ENCODE data around the gene SNX3.
"Not testable (repeated sequence)": the region's sequence is repeated elsewhere in the genome, so short reads cannot be mapped to it uniquely, and the experiment has no call there.

SNX3 gene

DNA sequence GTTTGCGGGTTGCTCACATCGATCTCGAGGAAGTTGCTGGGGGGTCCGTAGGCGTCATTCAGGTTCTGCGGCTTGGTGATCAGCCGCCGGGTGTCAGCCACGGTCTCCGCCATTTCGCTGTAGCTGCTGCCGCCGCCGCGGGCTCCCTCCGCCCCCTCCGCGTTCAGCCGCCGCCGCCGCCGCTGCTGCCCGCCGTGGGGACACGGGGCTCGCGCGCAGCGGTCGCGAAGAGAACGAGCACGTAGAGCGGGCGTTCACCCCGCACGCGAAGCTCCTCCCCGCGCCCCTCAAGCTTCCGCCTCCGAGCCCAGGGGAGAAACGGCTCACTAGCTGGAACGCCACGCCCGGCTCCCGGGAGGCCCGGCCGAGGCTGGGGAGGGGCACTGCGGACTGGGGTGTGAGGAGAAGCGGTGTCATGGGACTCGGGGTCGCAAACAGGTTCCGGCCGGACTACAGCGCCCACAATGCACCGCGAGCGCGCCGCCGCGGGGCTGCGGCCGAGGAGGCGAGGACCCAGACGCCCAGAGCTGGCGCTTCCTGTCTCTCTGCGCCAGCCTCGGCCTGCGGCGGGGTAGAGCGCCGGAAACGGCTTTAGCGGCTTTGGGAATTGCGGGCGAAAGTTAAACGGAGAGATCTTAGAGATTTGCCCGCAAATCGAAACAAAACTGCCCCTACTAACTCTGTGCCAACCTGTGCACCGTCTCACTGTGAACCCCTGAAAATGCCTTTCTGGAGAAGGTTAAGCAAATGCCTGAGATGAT is at the start of gene SNX3:
SNX3 (minus strand) TSS at position 232 of the 761 bp plus-strand sequence; CDS start at position 113, 119 bp downstream.
- peak; percentile 98 for DNase-seq

DNA sequence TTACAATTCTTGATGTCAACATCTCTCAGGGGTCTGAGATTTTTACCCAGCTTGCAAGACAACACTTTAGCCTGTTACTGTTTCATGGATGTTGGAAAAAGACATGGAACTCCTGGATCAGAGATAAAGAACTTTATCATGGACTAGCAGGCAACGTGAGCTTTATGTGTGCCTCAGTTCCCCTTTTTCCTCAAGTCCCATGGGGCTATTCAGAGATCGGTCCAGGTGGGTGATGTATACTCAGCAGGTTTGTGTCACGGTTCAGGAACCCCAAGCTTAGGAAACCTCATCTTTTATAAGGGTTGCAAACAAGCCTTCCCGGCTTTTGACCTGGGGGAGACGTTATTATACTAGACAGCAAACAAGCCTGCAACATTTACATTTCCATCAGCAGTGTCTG is 49.0 kb upstream of the SNX3 start:
- no peak for DNase-seq

DNA sequence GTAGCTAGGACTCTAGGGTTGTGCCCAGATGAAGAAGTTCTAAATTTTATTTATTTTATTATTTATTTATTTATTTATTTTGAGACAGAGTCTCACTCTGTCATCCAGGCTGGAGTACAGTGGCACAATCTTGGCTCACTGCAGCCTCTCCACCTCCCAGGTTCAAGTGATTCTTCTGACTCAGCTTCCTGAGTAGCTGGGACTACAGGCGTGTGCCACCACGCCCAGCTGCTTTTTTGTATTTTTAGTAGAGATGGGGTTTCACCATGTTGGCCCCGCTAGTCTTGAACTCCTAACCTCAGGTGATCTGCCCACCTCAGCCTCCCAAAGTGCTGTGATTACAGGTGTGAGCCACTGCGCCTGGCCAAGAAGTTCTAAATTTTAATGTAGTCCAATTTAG is 47.8 kb upstream of the SNX3 start:
- DNase-seq: not testable (repeated sequence)

DNA sequence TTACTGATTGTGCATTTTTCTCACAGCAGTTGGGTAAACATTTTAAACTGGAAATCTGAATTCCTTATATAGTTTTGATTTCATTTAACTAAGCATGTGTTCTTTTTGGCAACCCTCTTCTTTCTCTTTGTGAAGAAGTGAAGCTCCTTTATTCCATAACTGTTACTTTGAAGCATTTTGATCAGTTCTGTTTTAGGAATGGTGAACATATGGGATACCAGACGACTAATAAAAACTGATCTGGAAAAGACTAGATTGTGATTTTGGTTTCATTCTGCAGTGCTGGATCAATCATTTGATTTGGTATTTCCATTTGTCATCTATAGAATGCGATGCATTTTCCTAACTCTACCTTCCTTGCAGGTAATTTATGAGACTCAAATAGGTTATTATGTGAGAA is 43.8 kb upstream of the SNX3 start:
- DNase-seq: no peak

DNA sequence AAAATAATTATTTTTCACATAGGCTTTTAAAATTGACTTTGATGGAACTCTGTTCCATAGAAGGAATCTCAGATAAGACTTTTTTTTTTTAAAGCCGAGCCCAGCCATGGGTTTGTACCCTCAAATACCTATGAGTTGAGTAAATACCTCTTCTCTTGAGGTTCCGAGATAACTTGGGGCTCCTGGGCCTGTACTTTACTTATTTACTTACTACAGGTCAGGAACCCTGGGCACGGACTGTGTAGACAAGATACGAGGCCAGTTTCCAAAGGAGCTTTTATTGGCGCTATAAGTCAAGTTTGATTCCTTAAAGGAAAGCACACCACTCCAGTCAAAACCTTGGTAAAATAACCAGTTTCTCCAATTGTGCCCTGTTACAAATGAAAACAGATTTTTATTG is 41.5 kb upstream of the SNX3 start:
- no peak for DNase-seq

DNA sequence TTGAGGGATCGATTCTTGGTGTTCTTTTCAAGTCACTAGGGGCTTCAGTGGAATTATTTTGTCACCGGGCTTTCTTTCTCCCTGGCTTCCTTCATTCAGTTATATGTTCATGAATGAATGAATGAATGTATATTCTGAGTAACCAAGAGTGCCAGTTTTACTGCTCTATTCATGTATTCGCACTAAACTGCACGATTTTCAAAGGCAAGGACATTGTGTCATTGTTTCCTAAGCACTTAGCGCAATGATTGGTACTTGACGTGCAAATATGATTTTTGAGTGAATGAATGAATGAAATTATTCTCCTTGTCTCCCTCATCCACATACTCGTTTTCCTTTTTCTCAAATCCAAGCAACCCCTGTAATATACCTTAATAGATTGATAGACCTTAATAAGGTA is 34.8 kb upstream of the SNX3 start:
- DNase-seq: no peak

DNA sequence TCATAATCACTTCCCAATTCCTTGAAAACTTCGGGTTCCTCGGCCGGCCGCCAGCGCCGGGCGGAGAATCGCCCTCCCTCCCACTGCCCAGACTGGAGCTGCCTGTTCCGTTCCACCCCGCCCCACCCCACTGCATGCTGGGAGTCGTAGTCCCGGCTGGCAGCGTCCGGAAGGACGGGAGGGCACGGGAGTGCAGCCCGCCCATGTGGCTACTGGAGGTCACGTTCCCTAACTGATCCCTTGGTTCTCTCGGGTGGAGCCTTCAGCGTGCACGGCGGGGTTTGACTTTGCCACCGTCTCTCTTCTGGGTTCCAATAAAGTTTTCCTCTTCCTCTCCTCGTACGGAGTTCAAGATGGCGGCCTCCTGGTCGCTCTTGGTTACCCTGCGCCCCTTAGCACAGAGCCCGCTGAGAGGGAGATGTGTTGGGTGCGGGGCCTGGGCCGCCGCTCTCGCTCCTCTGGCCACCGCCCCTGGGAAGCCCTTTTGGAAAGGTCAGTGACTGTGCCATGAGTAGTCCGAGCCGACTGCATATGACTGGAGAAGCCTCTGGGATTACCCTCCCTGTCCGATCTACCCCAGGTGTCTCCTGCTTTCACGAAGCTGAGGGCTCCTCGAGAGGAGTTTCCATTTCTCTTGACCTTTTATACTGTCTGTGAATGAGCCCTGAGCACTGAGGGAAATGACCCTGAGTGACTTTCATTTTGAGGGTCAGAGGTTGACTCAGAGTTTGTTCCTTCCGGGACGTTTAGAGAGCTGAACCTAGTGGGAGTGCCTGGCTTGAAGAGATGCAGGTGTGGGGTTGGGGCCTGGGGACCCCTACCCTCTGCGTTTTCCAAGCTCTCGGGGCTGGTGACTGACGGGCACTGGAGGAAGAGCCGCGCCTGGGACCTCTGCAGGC is 34.1 kb upstream of the SNX3 start, which contains the start of gene AFG1L:
AFG1L (plus strand) TSS at position 328 of the 899 bp plus-strand sequence; CDS start at position 354, 26 bp downstream.
- peak; percentile 96 for DNase-seq

DNA sequence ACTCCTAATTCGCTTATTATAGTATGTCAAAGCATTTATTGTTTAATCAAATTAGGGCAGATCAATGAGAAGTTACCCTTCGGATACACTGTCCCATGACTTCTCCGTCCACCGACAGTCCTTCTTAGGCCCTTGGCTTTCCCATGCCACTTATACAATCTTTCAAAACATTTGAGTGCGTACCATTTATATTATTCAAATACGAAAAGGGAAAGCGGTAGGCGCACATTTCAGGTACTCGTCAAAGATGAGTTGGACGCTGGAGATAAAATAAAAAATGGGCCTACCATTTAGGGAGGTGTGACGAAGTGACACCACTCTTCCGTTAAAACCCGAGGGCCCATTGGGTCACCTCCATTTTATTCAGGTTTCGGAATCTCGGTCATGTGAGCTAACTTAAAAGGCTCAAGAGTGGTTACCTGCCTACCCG is 33.5 kb upstream of the SNX3 start:
- DNase-seq: no peak

DNA sequence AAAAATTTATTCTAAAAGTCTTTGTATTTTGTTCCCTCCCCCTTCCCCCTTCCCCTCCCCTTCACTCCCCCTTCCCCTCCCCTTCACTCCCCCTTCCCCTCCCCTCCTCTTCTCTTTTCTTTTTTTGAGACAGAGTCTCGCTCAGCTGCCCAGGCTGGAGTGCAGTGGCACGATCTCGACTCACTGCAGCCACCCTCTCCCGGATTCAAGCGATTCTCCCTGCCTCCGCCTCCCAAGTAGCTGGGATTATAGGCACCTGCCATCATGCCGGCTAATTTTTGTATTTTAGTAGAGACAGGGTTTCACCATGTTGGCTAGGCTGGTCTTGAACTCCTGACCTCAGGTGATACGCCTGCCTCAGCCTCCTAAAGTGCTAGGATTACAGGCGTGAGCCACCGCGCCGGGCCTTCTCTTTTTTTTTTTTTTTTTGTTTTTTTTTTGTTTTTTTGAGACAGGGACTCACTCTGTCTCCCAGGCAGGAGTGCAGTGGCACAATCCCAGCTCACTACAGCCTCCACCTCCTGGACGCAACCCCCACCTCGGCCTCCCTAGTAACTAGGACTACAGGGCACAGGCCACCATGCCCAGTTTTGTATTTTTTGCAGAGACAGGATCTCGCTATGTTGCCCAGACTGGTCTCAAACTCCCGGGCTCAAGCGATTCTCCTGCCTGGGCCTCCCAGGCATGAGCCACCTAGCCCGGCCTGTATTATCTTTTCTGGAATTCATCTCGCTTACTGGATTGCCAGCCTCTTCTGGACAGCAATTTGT is 32.9 kb upstream of the SNX3 start:
- no peak for DNase-seq

DNA sequence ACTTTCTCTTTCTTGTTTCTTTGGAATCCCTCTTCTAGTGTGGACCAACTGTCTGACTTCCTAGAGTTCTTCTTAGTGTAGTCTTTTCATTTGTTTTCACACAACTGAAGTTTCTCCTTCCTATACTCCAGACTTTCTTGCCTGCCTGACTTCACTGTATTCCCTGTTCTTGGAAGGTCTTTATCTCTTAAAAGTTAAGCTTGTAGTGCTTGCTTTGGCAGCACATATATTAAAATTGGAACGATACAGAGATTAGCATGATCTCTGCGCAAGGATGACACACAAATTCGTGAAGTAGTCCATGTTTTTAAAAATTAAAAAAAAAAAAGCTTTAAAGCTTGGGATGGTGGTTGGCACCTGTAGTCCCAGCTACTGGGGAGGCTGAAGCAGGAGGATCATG is 31.7 kb upstream of the SNX3 start:
- not testable (repeated sequence) for DNase-seq

DNA sequence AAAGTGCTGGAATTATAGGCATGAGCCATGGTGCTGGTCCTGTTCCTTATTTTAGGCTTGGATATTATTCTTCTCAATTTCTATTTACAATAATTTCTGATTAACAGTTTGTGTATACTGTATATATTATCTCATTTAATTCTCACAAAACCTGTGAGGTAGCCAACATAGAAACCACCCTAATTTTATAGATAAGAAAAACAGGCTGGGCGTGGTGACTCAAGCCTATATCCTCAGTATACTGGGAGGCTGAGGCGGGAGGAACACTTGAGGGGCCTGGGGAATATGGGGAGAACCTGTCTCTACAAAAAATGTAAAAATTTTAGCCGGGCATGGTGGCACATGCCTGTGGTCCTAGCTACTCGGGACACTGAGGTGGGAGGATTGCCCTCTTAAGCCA is 30.3 kb upstream of the SNX3 start:
- no peak for DNase-seq

DNA sequence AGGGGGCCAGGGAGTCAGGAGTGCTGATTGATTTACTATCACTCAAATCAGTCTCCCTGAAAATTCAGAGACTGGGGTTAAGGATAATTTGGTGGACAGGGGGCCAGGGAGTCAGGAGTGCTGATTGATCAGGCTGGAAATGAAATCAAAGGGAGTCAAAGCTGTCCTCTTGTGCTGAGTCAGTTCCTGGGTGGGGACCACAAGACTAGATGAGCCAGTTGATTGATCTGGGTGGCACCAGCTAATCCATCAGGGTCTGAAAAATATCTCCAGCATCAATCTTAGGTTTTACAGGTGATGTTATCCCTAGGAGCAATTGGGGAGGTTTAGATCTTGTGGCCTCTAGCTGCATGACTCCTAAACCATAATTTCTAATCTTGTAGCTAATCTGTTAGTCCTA is 27.9 kb upstream of the SNX3 start:
- DNase-seq: no peak

DNA sequence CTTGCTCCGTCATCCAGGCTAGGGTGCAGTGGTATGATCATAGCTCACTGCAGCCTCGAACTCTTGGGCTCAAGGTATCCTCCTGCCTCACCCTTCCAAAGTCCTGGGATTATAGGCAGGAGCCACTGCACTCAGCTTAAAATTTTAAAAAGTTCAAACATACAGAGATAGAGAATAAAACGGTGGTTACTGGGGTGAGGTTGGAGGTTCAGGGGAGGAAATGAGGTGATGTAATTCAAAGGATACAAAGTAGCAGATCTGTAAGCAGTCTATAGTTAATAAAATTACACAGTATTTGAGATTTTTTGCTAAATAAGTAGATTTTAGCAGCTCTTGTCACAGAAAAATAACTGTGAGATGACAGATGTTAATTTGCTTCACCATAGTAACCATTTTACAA is 26.5 kb upstream of the SNX3 start:
- no peak for DNase-seq

DNA sequence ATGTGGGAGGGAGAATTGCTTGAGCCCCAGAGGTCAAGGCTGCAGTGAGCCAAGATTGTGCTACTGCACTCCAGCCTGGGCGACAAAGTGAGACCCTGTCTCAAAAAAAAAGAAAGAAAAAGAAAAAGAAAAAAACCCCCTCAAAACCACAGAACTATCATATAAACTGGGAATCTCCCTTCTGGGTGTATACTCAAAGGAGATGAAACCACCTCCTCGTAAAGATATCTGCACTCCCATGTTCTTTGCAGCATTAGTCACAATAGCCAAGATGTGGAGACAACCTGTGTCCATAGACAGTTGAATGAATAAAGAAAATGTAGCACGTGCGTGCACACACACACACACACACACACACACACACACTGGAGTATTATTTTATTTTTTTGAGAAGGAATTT is 25.5 kb upstream of the SNX3 start:
- DNase-seq: no peak

DNA sequence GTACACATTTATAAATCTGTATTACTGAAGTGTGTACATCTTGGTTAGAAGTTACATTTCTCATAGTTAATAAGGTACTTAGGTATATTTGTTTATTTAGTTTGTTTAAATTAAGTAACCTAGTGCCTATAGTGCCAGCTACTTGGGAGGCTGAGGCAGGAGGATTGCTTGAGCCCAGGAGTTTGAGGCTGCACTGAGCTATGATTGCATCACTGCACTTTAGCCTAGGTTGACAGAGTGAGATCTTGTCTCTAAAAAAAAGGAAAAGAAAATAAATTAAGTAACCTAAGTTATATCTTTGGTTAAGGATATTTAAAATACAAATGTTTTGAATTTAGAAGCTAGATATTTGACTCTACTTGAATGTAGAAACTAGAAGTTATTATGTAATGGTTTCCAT is 24.5 kb upstream of the SNX3 start:
- DNase-seq: no peak

DNA sequence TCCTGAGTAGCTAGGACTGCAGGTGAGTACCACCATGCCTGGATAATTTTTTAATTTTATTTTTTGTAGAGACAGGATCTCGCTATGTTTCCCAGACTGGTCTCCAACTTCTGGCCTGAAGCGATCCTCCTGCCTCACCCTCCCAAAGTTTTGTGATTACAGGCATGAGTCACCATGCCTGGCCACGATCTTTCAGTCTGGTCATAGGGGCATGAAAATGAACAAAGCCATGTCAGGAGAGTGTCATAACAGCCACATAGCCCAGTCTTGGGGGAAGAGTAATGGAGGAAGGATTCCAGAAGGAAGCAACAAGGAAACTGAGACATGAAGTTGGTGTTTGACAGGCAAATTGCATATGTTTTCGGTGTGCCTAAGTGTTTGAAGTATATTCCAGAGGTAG is 17.0 kb upstream of the SNX3 start:
- DNase-seq: peak; percentile 18

DNA sequence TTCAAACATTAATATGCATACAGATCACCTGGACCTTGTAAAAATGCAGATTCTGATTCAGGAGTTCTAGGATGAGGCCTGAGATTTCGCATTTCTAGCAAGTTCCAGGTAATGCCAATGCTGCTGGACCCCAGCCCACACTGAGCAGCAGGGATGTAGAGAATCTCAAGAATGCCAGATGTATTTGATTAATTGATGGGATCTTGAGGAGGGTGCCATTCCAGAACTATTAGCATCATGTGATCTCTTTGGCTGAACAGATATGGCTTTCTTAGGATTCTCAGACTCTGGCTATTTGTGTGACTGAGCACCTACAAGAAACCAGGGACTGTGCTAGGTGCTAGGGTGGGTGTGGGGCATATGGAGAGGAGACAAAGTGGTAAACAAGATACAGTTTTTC is 16.5 kb upstream of the SNX3 start:
- no peak for DNase-seq

DNA sequence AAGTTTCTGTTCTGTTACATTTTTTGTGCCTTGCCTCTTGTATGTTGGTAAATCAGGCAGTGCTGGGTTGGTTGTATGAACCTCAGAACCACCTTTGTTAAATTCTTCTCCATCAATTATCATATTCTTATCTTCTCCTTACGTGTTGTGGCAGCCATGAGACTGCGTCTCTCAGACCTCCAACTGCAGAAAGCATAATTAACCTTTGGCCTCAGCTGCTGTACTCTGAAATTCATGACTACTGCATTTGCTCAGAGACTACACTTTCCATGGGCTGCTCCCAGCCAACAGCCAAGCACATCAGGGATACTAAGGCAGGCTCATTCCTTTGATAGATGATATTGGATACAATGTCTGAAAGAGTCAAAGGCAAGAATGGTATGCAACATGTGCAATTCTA is 15.1 kb upstream of the SNX3 start:
- DNase-seq: no peak

DNA sequence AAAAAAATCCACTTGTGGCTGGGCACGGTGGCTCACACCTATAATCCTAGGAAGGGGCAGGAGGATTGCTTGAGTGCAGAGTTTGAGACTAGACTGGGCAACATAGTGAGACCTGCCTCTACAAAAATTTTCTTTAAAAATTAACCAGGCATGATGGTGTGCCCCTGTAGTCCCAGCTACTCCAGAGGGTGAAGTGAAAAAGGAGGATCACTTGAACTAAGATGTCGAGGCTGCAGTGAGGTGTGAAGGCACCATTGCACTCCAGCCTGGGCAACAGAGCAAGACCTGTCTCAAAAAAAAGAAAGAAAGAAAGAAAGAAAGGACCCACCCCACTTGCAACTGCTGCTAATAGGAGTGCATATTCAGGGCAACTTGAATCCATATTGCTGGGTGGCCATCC is 13.7 kb upstream of the SNX3 start:
- DNase-seq: no peak

DNA sequence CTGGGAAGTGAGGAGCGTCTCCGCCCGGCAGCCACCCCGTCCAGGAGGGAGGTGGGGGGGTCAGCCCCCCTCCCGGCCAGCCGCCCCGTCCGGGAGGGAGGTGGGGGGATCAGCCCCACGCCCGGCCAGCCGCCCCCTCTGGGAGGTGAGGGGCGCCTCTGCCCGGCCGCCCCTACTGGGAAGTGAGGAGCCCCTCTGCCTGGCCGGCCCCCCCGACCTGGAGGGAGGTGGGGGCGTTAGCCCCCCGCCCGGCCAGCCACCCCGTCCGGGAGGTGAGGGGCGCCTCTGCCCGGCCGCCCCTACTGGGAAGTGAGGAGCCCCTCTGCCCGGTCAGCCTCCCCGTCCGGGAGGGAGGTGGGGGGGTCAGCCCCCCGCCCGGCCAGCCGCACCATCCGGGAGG is 9.1 kb upstream of the SNX3 start:
- not testable (repeated sequence) for DNase-seq

DNA sequence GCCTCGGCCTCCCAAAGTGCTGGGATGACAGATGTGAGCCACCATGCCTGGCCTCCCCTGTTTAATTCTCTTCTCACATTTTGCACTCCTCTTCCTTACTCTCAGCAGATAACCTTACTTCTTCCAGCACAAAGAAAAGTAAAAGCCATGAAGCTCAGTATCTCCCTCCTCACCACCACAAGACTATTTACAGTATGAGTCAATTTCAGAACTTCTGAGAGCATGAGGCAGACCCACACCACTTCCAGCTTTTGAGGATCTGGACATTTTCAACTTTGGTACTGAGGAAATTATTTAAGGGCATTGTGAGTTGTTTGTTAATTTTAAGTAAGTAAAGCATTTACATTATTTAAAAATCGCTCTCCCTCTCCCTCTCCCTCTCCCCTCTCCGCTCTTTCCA is 8.0 kb upstream of the SNX3 start:
- DNase-seq: no peak

DNA sequence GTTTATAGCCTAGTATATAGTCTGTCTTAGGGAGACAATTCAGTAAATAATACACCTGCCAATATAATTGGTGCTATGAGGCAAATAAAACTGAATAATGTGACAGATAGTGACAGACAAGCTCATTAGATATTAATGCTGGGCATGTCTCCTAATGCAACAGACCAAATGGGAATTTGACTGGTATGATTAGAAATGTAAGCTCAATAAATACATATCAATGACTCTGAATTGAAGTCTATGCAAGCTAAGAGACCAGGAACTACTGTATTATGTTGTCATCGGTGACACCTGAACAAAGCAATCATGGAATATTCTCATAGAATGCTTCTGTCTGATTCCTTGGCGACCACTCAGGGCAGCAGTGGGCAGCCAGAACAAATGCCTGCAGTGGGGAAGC is 2.5 kb upstream of the SNX3 start:
- DNase-seq: no peak

DNA sequence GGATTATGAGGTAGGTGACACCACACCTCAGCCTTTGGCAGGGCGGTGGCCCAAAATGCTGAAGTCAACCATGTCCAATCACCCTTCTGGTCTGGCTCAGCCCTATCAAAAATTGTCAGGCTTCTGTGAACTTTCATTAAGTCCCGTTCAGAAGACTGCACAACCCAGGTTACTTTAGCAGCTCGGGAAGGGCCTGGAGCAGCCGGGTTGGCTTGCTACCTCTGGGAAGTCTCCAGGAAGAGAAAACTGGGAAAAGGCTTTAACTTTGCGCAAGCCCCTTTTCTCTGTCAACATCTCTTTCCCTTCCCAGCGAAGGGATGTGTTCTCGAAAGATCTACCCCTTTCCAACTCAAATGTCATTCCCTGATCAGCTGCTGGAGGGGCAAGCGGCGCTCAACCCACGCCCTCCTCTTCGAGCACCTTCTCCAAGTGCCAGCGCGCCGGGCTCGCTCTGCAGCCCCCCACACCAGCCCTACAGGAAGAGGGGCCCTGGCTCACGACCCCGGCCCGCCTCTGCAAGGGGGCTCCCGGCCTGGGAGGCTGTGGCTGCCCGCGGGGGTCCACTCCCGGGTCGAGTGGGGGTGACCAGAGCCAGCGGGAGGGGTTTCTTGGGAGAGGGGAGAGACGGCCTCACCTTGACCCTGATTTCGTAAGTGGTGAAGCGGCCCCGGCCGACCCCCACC is 573 bp downstream of the SNX3 start:
- DNase-seq: peak; percentile 81
